Measurements from ENCODE around the gene CD48.

GRCh38 chr1:160738271-160738670 is 26.6 kb upstream of the CD48 start:
- TF ChIP-seq, protein P1, sequence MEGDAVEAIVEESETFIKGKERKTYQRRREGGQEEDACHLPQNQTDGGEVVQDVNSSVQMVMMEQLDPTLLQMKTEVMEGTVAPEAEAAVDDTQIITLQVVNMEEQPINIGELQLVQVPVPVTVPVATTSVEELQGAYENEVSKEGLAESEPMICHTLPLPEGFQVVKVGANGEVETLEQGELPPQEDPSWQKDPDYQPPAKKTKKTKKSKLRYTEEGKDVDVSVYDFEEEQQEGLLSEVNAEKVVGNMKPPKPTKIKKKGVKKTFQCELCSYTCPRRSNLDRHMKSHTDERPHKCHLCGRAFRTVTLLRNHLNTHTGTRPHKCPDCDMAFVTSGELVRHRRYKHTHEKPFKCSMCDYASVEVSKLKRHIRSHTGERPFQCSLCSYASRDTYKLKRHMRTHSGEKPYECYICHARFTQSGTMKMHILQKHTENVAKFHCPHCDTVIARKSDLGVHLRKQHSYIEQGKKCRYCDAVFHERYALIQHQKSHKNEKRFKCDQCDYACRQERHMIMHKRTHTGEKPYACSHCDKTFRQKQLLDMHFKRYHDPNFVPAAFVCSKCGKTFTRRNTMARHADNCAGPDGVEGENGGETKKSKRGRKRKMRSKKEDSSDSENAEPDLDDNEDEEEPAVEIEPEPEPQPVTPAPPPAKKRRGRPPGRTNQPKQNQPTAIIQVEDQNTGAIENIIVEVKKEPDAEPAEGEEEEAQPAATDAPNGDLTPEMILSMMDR (IDR thresholded peaks at IDR 0.05) = no peak
- TF ChIP-seq POLR2AphosphoS5 (IDR thresholded peaks at IDR 0.05) = no peak
- TF ChIP-seq POLR2A (IDR thresholded peaks at IDR 0.05) = no peak
- TF ChIP-seq EP300 (IDR thresholded peaks at IDR 0.05) = no peak

All from upper lobe of left lung (tissue), 4 donors.